ENCODE results near the gene NDST3. TPM values are rescaled to one million over a fixed set of nuclear protein-coding genes. Genes with fewer than 3 reads are reported as not detected.

Gene NDST3
- polyA plus RNA-seq, 1 donor (not counting 4 experiments of a cell fraction or from before 2014, with no cell fraction given): not detected

DNA sequence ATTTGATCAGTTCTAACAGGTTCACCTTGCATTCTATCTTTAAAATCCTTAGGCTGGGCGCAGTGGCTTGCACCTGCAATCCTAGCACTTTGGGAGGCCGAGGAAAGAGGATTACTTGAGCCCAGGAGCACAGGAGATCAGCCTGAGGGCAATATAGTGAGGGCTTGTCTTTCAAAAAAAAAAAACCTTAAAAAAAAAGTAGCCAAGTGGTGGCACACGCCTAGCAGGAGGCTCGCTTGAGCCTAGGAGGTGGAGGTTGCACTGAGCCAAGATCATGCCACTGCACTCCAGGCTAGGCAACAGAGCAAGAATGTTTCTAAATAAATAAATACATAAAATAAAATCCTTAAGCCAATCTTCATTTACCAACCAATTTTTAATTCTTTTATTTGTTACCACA, 243.0 kb downstream of the NDST3 start:
- dilution Hi-C loops (cut with MboI; ENCODE audit: extremely low pct_ligation_motif_present, low sequenced_read_pairs): no loop called here

DNA sequence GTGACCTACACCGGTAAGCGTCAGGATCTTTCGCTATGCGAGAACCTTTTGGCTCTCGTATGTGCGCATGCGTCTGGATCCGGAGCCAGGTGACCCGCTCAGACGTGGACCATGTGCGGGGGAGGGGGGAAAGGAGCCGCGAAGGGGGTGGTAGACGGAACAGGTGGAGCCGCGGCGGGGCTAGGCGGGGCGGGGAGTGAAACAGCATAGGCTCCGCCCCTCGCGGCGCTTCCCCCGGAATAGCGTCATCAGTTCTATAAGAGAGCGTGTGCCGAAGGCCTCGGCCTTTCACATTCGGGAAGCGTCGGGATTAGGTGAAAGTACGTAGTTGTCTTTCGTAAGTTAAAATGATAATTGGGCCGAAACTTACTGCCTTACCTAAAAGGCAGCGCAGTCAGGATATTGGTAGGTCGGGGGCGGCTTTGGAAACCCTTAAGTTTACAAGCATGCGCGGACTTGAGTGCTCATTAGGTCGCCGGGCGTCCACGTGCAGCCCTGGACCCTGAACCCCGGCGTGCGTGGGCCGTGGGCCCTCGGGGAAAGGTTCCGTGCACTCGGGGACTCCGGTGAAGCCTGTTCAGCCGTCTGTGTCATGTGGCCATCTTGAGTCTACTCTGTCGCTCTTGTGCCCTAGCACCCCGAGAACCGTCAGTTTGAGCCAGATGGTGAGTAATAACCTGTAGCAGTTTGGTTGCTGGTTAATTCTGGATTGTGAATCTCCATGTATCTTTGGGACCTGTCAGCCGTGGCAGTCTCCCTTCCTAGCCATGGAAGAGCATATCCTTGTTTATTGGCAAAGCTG, 244.4 kb downstream of the NDST3 start:
- no peak for TF ChIP-seq EZH2 (IDR thresholded peaks at IDR 0.05; ENCODE audit: low read length)
- TF ChIP-seq, protein P1, sequence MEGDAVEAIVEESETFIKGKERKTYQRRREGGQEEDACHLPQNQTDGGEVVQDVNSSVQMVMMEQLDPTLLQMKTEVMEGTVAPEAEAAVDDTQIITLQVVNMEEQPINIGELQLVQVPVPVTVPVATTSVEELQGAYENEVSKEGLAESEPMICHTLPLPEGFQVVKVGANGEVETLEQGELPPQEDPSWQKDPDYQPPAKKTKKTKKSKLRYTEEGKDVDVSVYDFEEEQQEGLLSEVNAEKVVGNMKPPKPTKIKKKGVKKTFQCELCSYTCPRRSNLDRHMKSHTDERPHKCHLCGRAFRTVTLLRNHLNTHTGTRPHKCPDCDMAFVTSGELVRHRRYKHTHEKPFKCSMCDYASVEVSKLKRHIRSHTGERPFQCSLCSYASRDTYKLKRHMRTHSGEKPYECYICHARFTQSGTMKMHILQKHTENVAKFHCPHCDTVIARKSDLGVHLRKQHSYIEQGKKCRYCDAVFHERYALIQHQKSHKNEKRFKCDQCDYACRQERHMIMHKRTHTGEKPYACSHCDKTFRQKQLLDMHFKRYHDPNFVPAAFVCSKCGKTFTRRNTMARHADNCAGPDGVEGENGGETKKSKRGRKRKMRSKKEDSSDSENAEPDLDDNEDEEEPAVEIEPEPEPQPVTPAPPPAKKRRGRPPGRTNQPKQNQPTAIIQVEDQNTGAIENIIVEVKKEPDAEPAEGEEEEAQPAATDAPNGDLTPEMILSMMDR (optimal IDR thresholded peaks at IDR 0.05 in 1 of 3, IDR thresholded peaks at IDR 0.05 in 1 of 3, conservative IDR thresholded peaks at IDR 0.05 in 1 of 3; ENCODE audit: extremely low read depth in 1 of 3, insufficient read depth in 2 of 3, low read length in 3 of 3): no peak
- dilution Hi-C loops (cut with MboI; ENCODE audit: extremely low pct_ligation_motif_present, low sequenced_read_pairs): no loop called here
- no peak for FAIRE-seq

More for the DNA sequence above, 243.0 kb downstream of the NDST3 start:
- FAIRE-seq (no peak), DNase-seq (ENCODE audit: low read depth, low spot score) (no peak)
- H3K27ac ChIP-seq (ENCODE audit: control insufficient read depth, insufficient read depth, low read length): no peak overlapping the region
- H3K9ac ChIP-seq (ENCODE audit: control insufficient read depth, extremely low read depth, insufficient read depth, low read length): no peak overlapping the region
- H3K36me3 ChIP-seq (ENCODE audit: control insufficient read depth in 2 of 2, extremely low read depth in 1 of 2, insufficient read depth in 2 of 2, low read length in 2 of 2): peaks cover 2 to 19% of the 10 kb centered on the region in 2 experiments
- no peaks in the 10 kb centered on the region for H3K9me1 ChIP-seq (ENCODE audit: control insufficient read depth, extremely low read depth, insufficient read depth, low read length)
- TF ChIP-seq EZH2 (IDR thresholded peaks at IDR 0.05; ENCODE audit: low read length): no peak
- TF ChIP-seq, protein P1 (optimal IDR thresholded peaks at IDR 0.05 in 1 of 3, IDR thresholded peaks at IDR 0.05 in 1 of 3, conservative IDR thresholded peaks at IDR 0.05 in 1 of 3; ENCODE audit: extremely low read depth in 1 of 3, insufficient read depth in 2 of 3, low read length in 3 of 3): no peak
- H3K4me1 ChIP-seq (ENCODE audit: control insufficient read depth, extremely low read depth, insufficient read depth, low read length): peaks cover 9% of the 10 kb centered on the region
- no peak overlapping the region for H2AFZ ChIP-seq (ENCODE audit: control insufficient read depth, low read length)
- H3K79me2 ChIP-seq (ENCODE audit: control insufficient read depth, insufficient read depth, low read length): peaks cover 15% of the 10 kb centered on the region
- peak overlapping the region in 1 of 3 experiments; percentile 98 for H3K4me3 ChIP-seq (ENCODE audit: control insufficient read depth in 2 of 3, extremely low read depth in 1 of 3, insufficient read depth in 2 of 3, low read depth in 1 of 3, low read length in 3 of 3)
- H3K4me2 ChIP-seq (ENCODE audit: control insufficient read depth, extremely low read depth, insufficient read depth, low read depth, low read length): peak overlapping the region; percentile 76
- no peaks in the 10 kb centered on the region for H3K27me3 ChIP-seq (ENCODE audit: control insufficient read depth, extremely low read depth, insufficient read depth, low read length)
- H3K9me3 ChIP-seq (ENCODE audit: control insufficient read depth, low read depth, low read length): no peaks in the 10 kb centered on the region
- H4K20me1 ChIP-seq (ENCODE audit: control insufficient read depth, extremely low read depth, insufficient read depth, low read length): no peaks in the 10 kb centered on the region

More for the DNA sequence above, 244.4 kb downstream of the NDST3 start:
- Histone ChIP-seq H3K9ac (ENCODE audit: control insufficient read depth, extremely low read depth, insufficient read depth, low read length) (peak overlapping the region; percentile 99), H4K20me1 (ENCODE audit: control insufficient read depth, extremely low read depth, insufficient read depth, low read length) (no peaks in the 10 kb centered on the region), H3K4me3 (ENCODE audit: control insufficient read depth in 2 of 3, extremely low read depth in 1 of 3, insufficient read depth in 2 of 3, low read depth in 1 of 3, low read length in 3 of 3) (peak overlapping the region; percentile 84 to 98 (median 94)), H3K9me3 (ENCODE audit: control insufficient read depth, low read depth, low read length) (no peaks in the 10 kb centered on the region), H3K27me3 (ENCODE audit: control insufficient read depth, extremely low read depth, insufficient read depth, low read length) (no peaks in the 10 kb centered on the region), H2AFZ (ENCODE audit: control insufficient read depth, low read length) (peak overlapping the region; percentile 77), H3K79me2 (ENCODE audit: control insufficient read depth, insufficient read depth, low read length) (peaks cover 15% of the 10 kb centered on the region), H3K36me3 (ENCODE audit: control insufficient read depth in 2 of 2, extremely low read depth in 1 of 2, insufficient read depth in 2 of 2, low read length in 2 of 2) (peaks cover 2 to 19% of the 10 kb centered on the region in 2 experiments), H3K27ac (ENCODE audit: control insufficient read depth, insufficient read depth, low read length) (peak overlapping the region; percentile 97), H3K9me1 (ENCODE audit: control insufficient read depth, extremely low read depth, insufficient read depth, low read length) (no peaks in the 10 kb centered on the region), H3K4me1 (ENCODE audit: control insufficient read depth, extremely low read depth, insufficient read depth, low read length) (peaks cover 13% of the 10 kb centered on the region), H3K4me2 (ENCODE audit: control insufficient read depth, extremely low read depth, insufficient read depth, low read depth, low read length) (peak overlapping the region; percentile 89)
- peak; percentile 75 for DNase-seq (ENCODE audit: low read depth, low spot score)
